ENCODE data around the gene ELAVL2. TPM values are rescaled to one million over a fixed set of nuclear protein-coding genes. Genes with fewer than 3 reads are reported as not detected.

Gene ELAVL2
- 1 to 10 TPM in 1 of 3 donors, under 1 TPM in 2; 0.59 to 1.1 (median 0.66) TPM for total RNA-seq

- Histone ChIP-seq H3K27me3 (peaks cover 3 to 86% of the 10 kb centered on the region in 2 donors), H3K4me3 (peak within 1 kb of the TSS; percentile 40 to 67 (median 49)), H3K9me3 (no peaks in the 10 kb centered on the region), H3K27ac (no peak within 1 kb of the TSS), H3K4me1 (no peaks in the 10 kb centered on the region), H3K36me3 (no peaks in the 10 kb centered on the region)
- intact Hi-C loops (cut with DNase I; ENCODE audit: low total_unique reads), result no loop called here
- TF ChIP-seq POLR2AphosphoS5 (IDR thresholded peaks at IDR 0.05) (peak in 1 of 3 donors; percentile 47), CTCF (IDR thresholded peaks at IDR 0.05) (no peak)
- peak; percentile 85 to 92 for DNase-seq (ENCODE audit: low spot score in 2 of 2)
These were observed at the start of gene ELAVL2 for GRCh38 chr9:23826120-23826629. TSS of gene ELAVL2 (minus strand) at chr9:23826240. CDS start at chr9:23762234, 64,006 bp downstream.

- no peak for TF ChIP-seq POLR2A (IDR thresholded peaks at IDR 0.05)
- no peak for TF ChIP-seq CTCF (IDR thresholded peaks at IDR 0.05)
- no peak for TF ChIP-seq POLR2AphosphoS5 (IDR thresholded peaks at IDR 0.05)
- H3K4me1 ChIP-seq, result no peaks in the 10 kb centered on the region
- H3K27me3 ChIP-seq, result no peaks in the 10 kb centered on the region
- H3K27ac ChIP-seq, result no peak overlapping the region
- no peak overlapping the region for H3K4me3 ChIP-seq
- no peak for DNase-seq (ENCODE audit: low spot score in 2 of 2)
- H3K36me3 ChIP-seq, result no peaks in the 10 kb centered on the region
- intact Hi-C loops (cut with DNase I; ENCODE audit: low total_unique reads), result no loop called here
- no peaks in the 10 kb centered on the region for H3K9me3 ChIP-seq
These were observed 32.2 kb upstream of the ELAVL2 start for GRCh38 chr9:23858234-23858633.

GRCh38 chr9:23855873-23856604 lies 30.0 kb upstream of the ELAVL2 start:
- H3K27me3 ChIP-seq, result no peaks in the 10 kb centered on the region
- no peaks in the 10 kb centered on the region for H3K4me1 ChIP-seq
- no peak overlapping the region for H3K4me3 ChIP-seq
- no peaks in the 10 kb centered on the region for H3K9me3 ChIP-seq
- TF ChIP-seq POLR2AphosphoS5 (IDR thresholded peaks at IDR 0.05) (no peak), CTCF (IDR thresholded peaks at IDR 0.05) (no peak), POLR2A (IDR thresholded peaks at IDR 0.05) (no peak)
- H3K36me3 ChIP-seq, result no peaks in the 10 kb centered on the region
- intact Hi-C loops (cut with DNase I; ENCODE audit: low total_unique reads), result no loop called here
- H3K27ac ChIP-seq, result no peak overlapping the region
- no peak for DNase-seq (ENCODE audit: low spot score in 2 of 2)

- Histone ChIP-seq H3K27me3 (peaks cover 0 to 11% of the 10 kb centered on the region in 2 donors), H3K27ac (no peak overlapping the region), H3K4me1 (peaks cover 0 to 4% of the 10 kb centered on the region in 2 donors), H3K4me3 (peak overlapping the region; percentile 35 to 76 (median 53)), H3K36me3 (no peaks in the 10 kb centered on the region), H3K9me3 (no peaks in the 10 kb centered on the region)
- intact Hi-C loops (cut with DNase I; ENCODE audit: low total_unique reads), result no loop called here
- TF ChIP-seq POLR2AphosphoS5 (IDR thresholded peaks at IDR 0.05) (no peak), POLR2A (IDR thresholded peaks at IDR 0.05) (no peak), CTCF (IDR thresholded peaks at IDR 0.05) (no peak)
- DNase-seq (ENCODE audit: low spot score in 2 of 2), result peak in 1 of 2 donors; percentile 52
These were observed 24.9 kb upstream of the ELAVL2 start for GRCh38 chr9:23850690-23851629.
